GM12873 (cell line): ENCODE data around the gene BMPER.

Experiments used
- CTCF ChIP-seq: IDR thresholded peaks from 2 replicates; pipeline ENCODE4 v1.5.1; 2012; ENCODE audit warnings: low read depth, mild to moderate bottlenecking, moderate library complexity, low read length, control low read depth; ENCODE audit not compliant: insufficient read depth; ENCODE audit errors: missing control alignments

Gene BMPER

GRCh38 chr7:33882950-33883670 is 22.2 kb upstream of the BMPER start:
- no peak for TF ChIP-seq CTCF

- TF ChIP-seq CTCF, result no peak
These were observed 21.7 kb upstream of the BMPER start for GRCh38 chr7:33883671-33883965.

- no peak for TF ChIP-seq CTCF
These were observed 19.8 kb upstream of the BMPER start for GRCh38 chr7:33885290-33886148.

GRCh38 chr7:33886149-33886623 is 19.2 kb upstream of the BMPER start:
- TF ChIP-seq CTCF, result peak; percentile 17

GRCh38 chr7:33887266-33887975 is 17.9 kb upstream of the BMPER start:
- no peak for TF ChIP-seq CTCF

- TF ChIP-seq CTCF, result no peak
These were observed 17.2 kb upstream of the BMPER start for GRCh38 chr7:33888166-33888565.

- TF ChIP-seq CTCF, result no peak
These were observed 12.4 kb upstream of the BMPER start for GRCh38 chr7:33892945-33893344.
